BJ (cell line): ENCODE measurements around the gene MYOM1. TPM values are rescaled to one million over a fixed set of nuclear protein-coding genes. Genes with fewer than 3 reads are reported as not detected.

ENCODE experiments used
- CTCF ChIA-PET: fragments of 350-600 bp; formaldehyde crosslinking; extraction: SDS; loops from one replicate; lab custom pipeline; 2021; ENCODE audit warnings: antibody characterized with exemption, inconsistent platforms; lab: Yijun Ruan, JAX
- POLR2A ChIA-PET: fragments of 300-600 bp; sonication (Branson Sonifier 250); formaldehyde crosslinking; extraction: SDS; loops from one replicate; lab custom pipeline; 2021; ENCODE audit warnings: antibody characterized with exemption; lab: Charles Lee
- DNase-seq: peaks from one replicate; pipeline ENCODE4 v3.0.0-alpha.2; 2011; ENCODE audit warnings: low read depth
- H3K27me3 ChIP-seq: 2 replicates; pipeline ENCODE4 v1.6.0; 2011; ENCODE audit warnings: low read length; ENCODE audit not compliant: control insufficient read depth, insufficient read depth
- H3K36me3 ChIP-seq: 2 replicates; pipeline ENCODE4 v1.5.1; 2011; ENCODE audit warnings: low read length; ENCODE audit not compliant: control insufficient read depth, insufficient read depth
- H3K4me3 ChIP-seq: 2 replicates; pipeline ENCODE4 v1.5.1; 2011; ENCODE audit warnings: low read depth, mild to moderate bottlenecking, control low read depth, low read length
- polyA plus RNA-seq: library from polyadenylated mRNA; depleted of rRNA; stranded (reverse); fragments of >200 nt; gene quantifications from 2 replicates; pipeline ENCODE4 v1.2.3, GENCODE V29; 2011
- TF ChIP-seq, protein P1 (sequence below): IDR thresholded peaks from 2 replicates; pipeline ENCODE4 v1.5.1; 2011; ENCODE audit warnings: low read depth, mild to moderate bottlenecking, control low read depth, inconsistent platforms, low read length, moderate library complexity; ENCODE audit not compliant: insufficient read depth

The MYOM1 gene
- polyA plus RNA-seq, 1 experiment: 0.48 TPM

DNA sequence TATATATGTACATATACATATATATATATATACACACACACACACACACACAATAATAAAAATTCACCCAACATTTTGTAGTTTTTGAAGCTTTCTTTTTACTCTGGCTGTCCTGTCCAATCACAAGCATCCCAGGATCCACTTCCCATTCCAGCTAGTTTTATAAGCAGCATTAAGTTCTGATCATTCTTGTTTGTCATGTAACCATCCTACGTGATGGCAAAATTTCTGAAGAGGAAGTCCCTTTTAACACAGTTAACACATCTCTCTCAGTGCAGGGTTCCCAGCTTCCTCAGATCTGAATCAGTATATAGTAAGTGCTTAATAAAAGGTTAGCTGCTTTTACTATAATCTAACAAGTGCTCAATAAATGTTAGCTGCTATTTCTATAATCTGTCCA, 26.4 kb downstream of the MYOM1 start:
- TF ChIP-seq, protein P1, sequence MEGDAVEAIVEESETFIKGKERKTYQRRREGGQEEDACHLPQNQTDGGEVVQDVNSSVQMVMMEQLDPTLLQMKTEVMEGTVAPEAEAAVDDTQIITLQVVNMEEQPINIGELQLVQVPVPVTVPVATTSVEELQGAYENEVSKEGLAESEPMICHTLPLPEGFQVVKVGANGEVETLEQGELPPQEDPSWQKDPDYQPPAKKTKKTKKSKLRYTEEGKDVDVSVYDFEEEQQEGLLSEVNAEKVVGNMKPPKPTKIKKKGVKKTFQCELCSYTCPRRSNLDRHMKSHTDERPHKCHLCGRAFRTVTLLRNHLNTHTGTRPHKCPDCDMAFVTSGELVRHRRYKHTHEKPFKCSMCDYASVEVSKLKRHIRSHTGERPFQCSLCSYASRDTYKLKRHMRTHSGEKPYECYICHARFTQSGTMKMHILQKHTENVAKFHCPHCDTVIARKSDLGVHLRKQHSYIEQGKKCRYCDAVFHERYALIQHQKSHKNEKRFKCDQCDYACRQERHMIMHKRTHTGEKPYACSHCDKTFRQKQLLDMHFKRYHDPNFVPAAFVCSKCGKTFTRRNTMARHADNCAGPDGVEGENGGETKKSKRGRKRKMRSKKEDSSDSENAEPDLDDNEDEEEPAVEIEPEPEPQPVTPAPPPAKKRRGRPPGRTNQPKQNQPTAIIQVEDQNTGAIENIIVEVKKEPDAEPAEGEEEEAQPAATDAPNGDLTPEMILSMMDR: no peak
- CTCF ChIA-PET: interaction anchor here (0.9 to 1.4 kb wide), 2 partner anchors 9 to 10 kb away, joined by 3 to 4 read pairs; no protein-coding TSS in a partner anchor
- DNase-seq: no peak
- Histone ChIP-seq H3K4me3 (no peak overlapping the region), H3K27me3 (no peaks in the 10 kb centered on the region; the same call in 1 of the 2 replicates), H3K36me3 (no peaks in the 10 kb centered on the region)
- POLR2A ChIA-PET: no interaction called here

DNA sequence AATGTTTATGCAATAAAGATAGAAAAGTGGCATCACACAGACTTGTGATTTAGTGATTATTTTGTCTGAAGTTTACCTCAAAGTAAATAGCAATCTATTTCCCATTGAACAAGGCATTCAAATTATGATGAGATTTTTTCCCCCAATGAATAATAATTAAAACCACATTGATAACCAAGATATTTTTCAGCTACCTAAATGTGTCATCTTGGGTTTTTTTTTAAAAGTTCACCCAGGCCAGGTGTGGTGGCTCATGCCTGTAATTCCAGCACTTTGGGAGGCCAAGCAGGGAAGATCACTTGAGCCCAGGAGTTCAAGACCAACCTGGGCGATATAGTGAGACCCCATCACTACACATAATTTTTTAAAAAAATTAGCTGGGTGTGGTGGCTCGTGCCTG, 27.0 kb downstream of the MYOM1 start:
- POLR2A ChIA-PET: no interaction called here
- H3K36me3 ChIP-seq: no peaks in the 10 kb centered on the region
- H3K4me3 ChIP-seq: no peak overlapping the region
- TF ChIP-seq, protein P1: no peak
- CTCF ChIA-PET: interaction anchor here (0.9 to 1.4 kb wide), 2 partner anchors 8 to 9 kb away, joined by 3 to 4 read pairs; no protein-coding TSS in a partner anchor
- no peaks in the 10 kb centered on the region; the same call in 1 of the 2 replicates for H3K27me3 ChIP-seq
- no peak for DNase-seq

DNA sequence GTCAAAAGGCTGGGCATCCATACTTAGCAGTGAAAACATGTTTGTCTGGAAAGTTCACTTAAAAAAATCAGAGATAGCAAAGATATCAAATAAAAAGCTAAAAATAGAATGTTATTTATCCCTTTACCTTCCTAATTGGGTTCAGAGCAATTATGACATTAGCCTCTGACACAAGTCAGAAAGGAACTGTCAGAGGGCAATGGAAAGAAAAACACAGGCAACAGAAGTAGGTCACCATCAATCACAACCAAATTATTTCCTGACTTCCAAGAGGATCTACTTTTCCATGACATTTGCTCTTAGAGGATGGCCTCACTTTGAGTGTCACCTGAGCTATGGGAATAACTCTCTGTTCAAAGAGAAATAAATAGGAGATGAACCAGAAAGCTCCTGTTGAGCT, 27.5 kb downstream of the MYOM1 start:
- H3K4me3 ChIP-seq: no peak overlapping the region
- ChIA-PET POLR2A (no interaction called here), CTCF (interaction anchor here (0.6 kb wide), 1 partner anchor 12 kb away, joined by 3 read pairs; no protein-coding TSS in a partner anchor)
- no peaks in the 10 kb centered on the region; the same call in 1 of the 2 replicates for H3K27me3 ChIP-seq
- TF ChIP-seq, protein P1: no peak
- no peak for DNase-seq
- H3K36me3 ChIP-seq: no peaks in the 10 kb centered on the region

DNA sequence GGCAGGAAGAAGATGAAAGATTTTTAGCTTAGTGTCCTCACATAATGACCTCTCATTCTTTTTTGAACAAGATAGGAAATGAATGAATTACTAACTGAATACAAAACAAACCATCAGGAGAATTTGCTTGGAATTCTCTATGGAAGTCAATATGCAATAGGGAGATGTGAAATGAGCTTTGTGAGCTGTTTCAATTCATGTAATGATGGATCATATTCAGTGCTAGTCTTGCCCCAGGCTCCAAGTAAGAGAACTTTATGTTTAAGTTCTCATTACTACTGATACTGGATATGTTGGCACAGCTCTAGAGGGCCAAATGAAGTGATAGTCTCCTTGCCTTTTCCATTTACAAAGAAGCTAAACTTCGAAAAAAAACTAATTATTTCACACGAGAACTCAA, 29.2 kb downstream of the MYOM1 start:
- ChIA-PET CTCF (no interaction called here), POLR2A (no interaction called here)
- H3K4me3 ChIP-seq: no peak overlapping the region

DNA sequence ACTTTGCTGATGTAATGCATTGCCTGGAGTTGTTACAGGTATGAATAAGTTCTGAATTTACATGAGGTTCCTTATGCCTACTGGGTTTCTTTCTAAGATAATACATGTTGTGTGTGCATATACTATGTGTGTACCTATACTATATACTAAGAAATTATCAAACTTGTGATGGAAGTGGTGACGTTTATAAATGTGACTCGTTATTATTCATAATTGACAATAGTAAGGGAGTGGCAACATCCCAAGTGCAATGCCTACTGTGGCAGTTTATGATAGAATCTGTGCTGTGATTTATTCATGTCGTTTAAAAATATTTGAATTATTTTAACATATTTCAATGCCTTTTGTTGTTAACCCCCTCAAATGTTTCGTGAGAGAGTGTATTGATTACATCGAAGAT, 29.9 kb downstream of the MYOM1 start:
- H3K36me3 ChIP-seq: no peaks in the 10 kb centered on the region
- no peaks in the 10 kb centered on the region; the same call in 1 of the 2 replicates for H3K27me3 ChIP-seq
- no peak for DNase-seq
- TF ChIP-seq, protein P1: no peak
- ChIA-PET CTCF (no interaction called here), POLR2A (no interaction called here)
- no peak overlapping the region for H3K4me3 ChIP-seq

More for the DNA sequence above, 29.2 kb downstream of the MYOM1 start:
- TF ChIP-seq, protein P1: no peak
- no peaks in the 10 kb centered on the region for H3K36me3 ChIP-seq
- DNase-seq: no peak
- no peaks in the 10 kb centered on the region; the same call in 1 of the 2 replicates for H3K27me3 ChIP-seq
